OCI-LY1 (cell line): ENCODE data around the gene PPP2R5C.

ENCODE experiments used
- H2AFZ ChIP-seq: fragments of 200-600 bp; sonication (generic), shearing (Covaris generic); 2 replicates; pipeline ENCODE4 v1.6.0; 2014; ENCODE audit warnings: antibody characterized with exemption, mild to moderate bottlenecking, low read length
- H3F3A ChIP-seq: fragments of 200-600 bp; sonication (generic), shearing (Covaris generic); 2 replicates; pipeline ENCODE4 v1.6.0; 2014; ENCODE audit warnings: mild to moderate bottlenecking, antibody characterized with exemption, low read length, moderate library complexity; ENCODE audit not compliant: insufficient read depth
- H3K27ac ChIP-seq: fragments of 200-600 bp; sonication (generic); 2 replicates; pipeline ENCODE4 v1.5.1; 2014; ENCODE audit warnings: low read length, mixed run types, mild to moderate bottlenecking, low read depth; ENCODE audit not compliant: poor library complexity, severe bottlenecking
- H3K27me3 ChIP-seq: fragments of 200-600 bp; sonication (generic); 2 replicates; pipeline ENCODE4 v1.6.0; 2014; ENCODE audit warnings: antibody characterized with exemption, mild to moderate bottlenecking, low read length, moderate library complexity; ENCODE audit not compliant: insufficient read depth
- H3K36me3 ChIP-seq: fragments of 200-600 bp; sonication (generic); 2 replicates; pipeline ENCODE4 v1.6.1; 2014; ENCODE audit warnings: mild to moderate bottlenecking, antibody characterized with exemption, low read length, moderate library complexity, mixed read lengths; ENCODE audit not compliant: insufficient read depth
- H3K4me1 ChIP-seq: fragments of 200-600 bp; sonication (generic); 2 replicates; pipeline ENCODE4 v1.5.1; 2014; ENCODE audit warnings: mild to moderate bottlenecking, low read length, moderate library complexity; ENCODE audit not compliant: insufficient read depth, severe bottlenecking
- H3K4me2 ChIP-seq: fragments of 200-600 bp; sonication (generic), shearing (Covaris generic); 2 replicates; pipeline ENCODE4 v1.6.1; 2014; ENCODE audit warnings: low read length
- H3K4me3 ChIP-seq: fragments of 200-600 bp; sonication (generic); 2 replicates; pipeline ENCODE4 v1.5.1; 2014; ENCODE audit warnings: low read length, low read depth, mild to moderate bottlenecking, mixed read lengths; ENCODE audit not compliant: poor library complexity, severe bottlenecking
- H3K79me2 ChIP-seq: fragments of 200-600 bp; shearing (Covaris generic); 2 replicates; pipeline ENCODE4 v1.6.1; 2016; ENCODE audit warnings: mixed run types, low read length, mixed read lengths; ENCODE audit not compliant: insufficient read depth
- H3K9ac ChIP-seq: fragments of 200-600 bp; sonication (generic), shearing (Covaris generic); 2 replicates; pipeline ENCODE4 v1.6.1; 2014; ENCODE audit warnings: mild to moderate bottlenecking, low read length, mixed read lengths
- H3K9me2 ChIP-seq: fragments of 200-600 bp; sonication (generic), shearing (Covaris generic); 2 replicates; pipeline ENCODE4 v1.6.1; 2014; ENCODE audit warnings: low read depth, mild to moderate bottlenecking, low read length, mixed read lengths
- H3K9me3 ChIP-seq: fragments of 200-600 bp; shearing (Covaris generic); 2 replicates; pipeline ENCODE4 v1.6.1; 2014; ENCODE audit warnings: low read length, mixed read lengths
- H4K20me1 ChIP-seq: fragments of 200-600 bp; sonication (generic), shearing (Covaris generic); 2 replicates; pipeline ENCODE4 v1.6.0; 2016; ENCODE audit warnings: mild to moderate bottlenecking, low read length; ENCODE audit not compliant: insufficient read depth
- CTCF ChIP-seq: fragments of 200-600 bp; sonication (generic), shearing (Covaris generic); IDR thresholded peaks from 2 replicates; pipeline ENCODE4 v1.5.1; 2017; ENCODE audit warnings: mild to moderate bottlenecking, antibody characterized with exemption, low read length, moderate library complexity, mixed read lengths
- EZH2 ChIP-seq: fragments of 200-600 bp; sonication (generic), shearing (Covaris generic); IDR thresholded peaks from 2 replicates; pipeline ENCODE4 v1.8.0; 2017; ENCODE audit warnings: borderline replicate concordance, mixed run types, mild to moderate bottlenecking, antibody characterized with exemption, low read length, moderate library complexity, mixed read lengths

PPP2R5C gene

GRCh38 chr14:101780887-101781239, 19.4 kb downstream of the PPP2R5C start:
- Histone ChIP-seq H2AFZ (no peak overlapping the region), H3K9me2 (no peaks in the 10 kb centered on the region), H3K27ac (peak overlapping the region; percentile 93), H3K9ac (peak overlapping the region; percentile 74), H4K20me1 (no peaks in the 10 kb centered on the region), H3K79me2 (no peaks in the 10 kb centered on the region; the same call in 1 of the 2 replicates), H3K9me3 (peaks cover 10% of the 10 kb centered on the region), H3K27me3 (no peaks in the 10 kb centered on the region), H3K4me2 (peak overlapping the region; percentile 70), H3F3A (0 out of 2 replicates have a peak, but pooled peaks cover 3% of the 10 kb centered on the region), H3K4me3 (peak overlapping the region; percentile 56), H3K4me1 (peaks cover 39% of the 10 kb centered on the region), H3K36me3 (peaks cover 23% of the 10 kb centered on the region; the same call in 1 of the 2 replicates)
- TF ChIP-seq EZH2 (no peak), CTCF (no peak)

- Histone ChIP-seq H3K4me1 (peaks cover 33% of the 10 kb centered on the region), H3K9me2 (no peaks in the 10 kb centered on the region), H3K36me3 (peaks cover 23% of the 10 kb centered on the region; the same call in 1 of the 2 replicates), H3K4me3 (peak overlapping the region; percentile 56), H3K27me3 (no peaks in the 10 kb centered on the region), H3K4me2 (peak overlapping the region; percentile 70), H4K20me1 (no peaks in the 10 kb centered on the region), H3K9me3 (peaks cover 10% of the 10 kb centered on the region), H3K79me2 (no peaks in the 10 kb centered on the region; the same call in 1 of the 2 replicates), H3K9ac (peak overlapping the region; percentile 74), H2AFZ (no peak overlapping the region), H3F3A (0 out of 2 replicates have a peak, but pooled peaks cover 3% of the 10 kb centered on the region), H3K27ac (peak overlapping the region; percentile 93)
- no peak for TF ChIP-seq CTCF
- no peak for TF ChIP-seq EZH2
Observed at GRCh38 chr14:101781240-101782061, 19.9 kb downstream of the PPP2R5C start.

- no peak overlapping the region for H3K4me2 ChIP-seq
- peaks cover 13% of the 10 kb centered on the region; the same call in 1 of the 2 replicates for H3K36me3 ChIP-seq
- H3F3A ChIP-seq: 0 out of 2 replicates have a peak, but pooled peaks cover 3% of the 10 kb centered on the region
- no peak overlapping the region for H2AFZ ChIP-seq
- peaks cover 1% of the 10 kb centered on the region; the same call in 1 of the 2 replicates for H3K9me3 ChIP-seq
- H3K9ac ChIP-seq: no peak overlapping the region
- no peaks in the 10 kb centered on the region; the same call in 1 of the 2 replicates for H3K79me2 ChIP-seq
- no peak overlapping the region for H3K4me3 ChIP-seq
- no peaks in the 10 kb centered on the region for H3K9me2 ChIP-seq
- TF ChIP-seq EZH2: no peak
- TF ChIP-seq CTCF: no peak
- H3K27me3 ChIP-seq: no peaks in the 10 kb centered on the region
- no peaks in the 10 kb centered on the region for H4K20me1 ChIP-seq
- H3K4me1 ChIP-seq: peaks cover 34% of the 10 kb centered on the region
- H3K27ac ChIP-seq: peak overlapping the region; percentile 50
Observed at GRCh38 chr14:101783260-101784016, 21.9 kb downstream of the PPP2R5C start.
